ENCODE data around the gene ENPP6.

Gene ENPP6

GRCh38 chr4:184074677-184075388, 142.8 kb downstream of the ENPP6 start:
- Histone ChIP-seq H3K4me3 (ENCODE audit: low read depth in 1 of 2, low read length in 1 of 2) (no peak overlapping the region), H3K27me3 (no peaks in the 10 kb centered on the region), H3K27ac (no peak overlapping the region), H3K4me1 (ENCODE audit: control insufficient read depth in 1 of 2, insufficient read depth in 1 of 2, low read depth in 1 of 2, low read length in 1 of 2) (no peaks in the 10 kb centered on the region), H3K9me3 (no peaks in the 10 kb centered on the region), H3K36me3 (no peaks in the 10 kb centered on the region)
- no peak for TF ChIP-seq CTCF (IDR thresholded peaks at IDR 0.05)

- Histone ChIP-seq H3K27ac (no peak overlapping the region), H3K36me3 (no peaks in the 10 kb centered on the region), H3K9me3 (no peaks in the 10 kb centered on the region), H3K4me3 (ENCODE audit: low read depth in 1 of 2, low read length in 1 of 2) (no peak overlapping the region), H3K4me1 (ENCODE audit: control insufficient read depth in 1 of 2, insufficient read depth in 1 of 2, low read depth in 1 of 2, low read length in 1 of 2) (no peaks in the 10 kb centered on the region), H3K27me3 (peaks cover 7% of the 10 kb centered on the region)
- TF ChIP-seq CTCF (IDR thresholded peaks at IDR 0.05) = no peak
These were observed 149.6 kb downstream of the ENPP6 start for GRCh38 chr4:184067931-184068554.

GRCh38 chr4:184066584-184067300, 150.9 kb downstream of the ENPP6 start:
- Histone ChIP-seq H3K27ac (no peak overlapping the region), H3K36me3 (no peaks in the 10 kb centered on the region), H3K27me3 (peaks cover 7% of the 10 kb centered on the region), H3K4me3 (ENCODE audit: low read depth in 1 of 2, low read length in 1 of 2) (no peak overlapping the region), H3K9me3 (no peaks in the 10 kb centered on the region), H3K4me1 (ENCODE audit: control insufficient read depth in 1 of 2, insufficient read depth in 1 of 2, low read depth in 1 of 2, low read length in 1 of 2) (no peaks in the 10 kb centered on the region)
- no peak for TF ChIP-seq CTCF (IDR thresholded peaks at IDR 0.05)

- no peak for TF ChIP-seq CTCF (IDR thresholded peaks at IDR 0.05)
- H3K9me3 ChIP-seq = no peaks in the 10 kb centered on the region
- no peaks in the 10 kb centered on the region for H3K4me1 ChIP-seq (ENCODE audit: control insufficient read depth in 1 of 2, insufficient read depth in 1 of 2, low read depth in 1 of 2, low read length in 1 of 2)
- H3K4me3 ChIP-seq (ENCODE audit: low read depth in 1 of 2, low read length in 1 of 2) = no peak overlapping the region
- H3K27me3 ChIP-seq = peaks cover 7% of the 10 kb centered on the region
- no peaks in the 10 kb centered on the region for H3K36me3 ChIP-seq
- H3K27ac ChIP-seq = no peak overlapping the region
These were observed 152.8 kb downstream of the ENPP6 start for GRCh38 chr4:184064877-184065276.

- Histone ChIP-seq H3K4me3 (ENCODE audit: low read depth in 1 of 2, low read length in 1 of 2) (no peak overlapping the region), H3K36me3 (no peaks in the 10 kb centered on the region), H3K27me3 (peaks cover 7% of the 10 kb centered on the region), H3K27ac (no peak overlapping the region), H3K9me3 (no peaks in the 10 kb centered on the region), H3K4me1 (ENCODE audit: control insufficient read depth in 1 of 2, insufficient read depth in 1 of 2, low read depth in 1 of 2, low read length in 1 of 2) (no peaks in the 10 kb centered on the region)
- no peak for TF ChIP-seq CTCF (IDR thresholded peaks at IDR 0.05)
These were observed 154.9 kb downstream of the ENPP6 start for GRCh38 chr4:184062769-184063168.

All from neutrophil (primary cell).